H9 (cell line): ENCODE data around the gene STK32B. TPM values are rescaled to one million over a fixed set of nuclear protein-coding genes. Genes with fewer than 3 reads are reported as not detected.

Experiments
- DNase-seq: peaks from one replicate; pipeline ENCODE4 v3.0.0-alpha.2; 2017
- H2AFZ ChIP-seq: one replicate; pipeline ENCODE4 v1.6.1; 2013; ENCODE audit warnings: mild to moderate bottlenecking, low read length, control low read depth, moderate library complexity
- H2AK5ac ChIP-seq: 2 replicates; pipeline ENCODE4 v1.6.1; 2013; ENCODE audit warnings: low read length, control low read depth, mixed read lengths; ENCODE audit not compliant: insufficient read length
- H2BK120ac ChIP-seq: one replicate; pipeline ENCODE4 v1.6.1; 2013; ENCODE audit warnings: low read depth, mild to moderate bottlenecking, low read length, control low read depth, inconsistent platforms; ENCODE audit not compliant: poor library complexity, severe bottlenecking
- H2BK12ac ChIP-seq: 2 replicates; pipeline ENCODE4 v1.6.1; 2013; ENCODE audit warnings: low read length, control low read depth, mixed read lengths, low read depth; ENCODE audit not compliant: insufficient read length
- H2BK15ac ChIP-seq: 2 replicates; pipeline ENCODE4 v1.6.1; 2013; ENCODE audit warnings: low read depth, low read length, control low read depth
- H2BK20ac ChIP-seq: one replicate; pipeline ENCODE4 v1.6.1; 2013; ENCODE audit warnings: low read depth, mild to moderate bottlenecking, low read length, control low read depth, inconsistent platforms; ENCODE audit not compliant: poor library complexity, severe bottlenecking
- H2BK5ac ChIP-seq: 2 replicates; pipeline ENCODE4 v1.6.1; 2013; ENCODE audit warnings: low read length, control low read depth, mixed read lengths; ENCODE audit not compliant: insufficient read length
- H3K14ac ChIP-seq: 2 replicates; pipeline ENCODE4 v1.6.1; 2013; ENCODE audit warnings: low read length, control low read depth; ENCODE audit not compliant: insufficient read depth
- H3K18ac ChIP-seq: 2 replicates; pipeline ENCODE4 v1.6.1; 2013; ENCODE audit warnings: low read depth, mild to moderate bottlenecking, mixed read lengths, low read length, control low read depth; ENCODE audit not compliant: insufficient read length
- H3K23ac ChIP-seq: 2 replicates; pipeline ENCODE4 v1.6.1; 2013; ENCODE audit warnings: low read length, control low read depth, mixed read lengths, low read depth; ENCODE audit not compliant: insufficient read length
- H3K23me2 ChIP-seq: 2 replicates; pipeline ENCODE4 v1.6.1; 2013; ENCODE audit warnings: low read depth, mild to moderate bottlenecking, mixed read lengths, low read length, control low read depth; ENCODE audit not compliant: insufficient read length, poor library complexity, severe bottlenecking
- H3K27ac ChIP-seq: 2 replicates; pipeline ENCODE4 v1.5.1; 2013; ENCODE audit warnings: low read length, control low read depth, mixed read lengths, low read depth; ENCODE audit not compliant: insufficient read length
- H3K27me3 ChIP-seq: 2 replicates; pipeline ENCODE4 v1.6.1; 2013; ENCODE audit warnings: low read length, control low read depth, inconsistent platforms; ENCODE audit not compliant: insufficient read depth
- H3K4ac ChIP-seq: 2 replicates; pipeline ENCODE4 v1.6.1; 2013; ENCODE audit warnings: low read depth, mild to moderate bottlenecking, control low read depth, inconsistent platforms, low read length, moderate library complexity
- H3K4me1 ChIP-seq: 2 replicates; pipeline ENCODE4 v1.6.1; 2013; ENCODE audit warnings: low read length, control low read depth, inconsistent platforms; ENCODE audit not compliant: insufficient read depth
- H3K4me2 ChIP-seq: 2 replicates; pipeline ENCODE4 v1.6.1; 2013; ENCODE audit warnings: low read length, control low read depth, mixed read lengths; ENCODE audit not compliant: insufficient read length, insufficient read depth
- H3K56ac ChIP-seq: 2 replicates; pipeline ENCODE4 v1.6.1; 2013; ENCODE audit warnings: low read depth, mild to moderate bottlenecking, mixed read lengths, low read length, control low read depth; ENCODE audit not compliant: insufficient read length
- H3K79me1 ChIP-seq: 2 replicates; pipeline ENCODE4 v1.6.1; 2013; ENCODE audit warnings: low read depth, mild to moderate bottlenecking, moderate library complexity, low read length, control low read depth, inconsistent platforms; ENCODE audit not compliant: insufficient read depth, poor library complexity, severe bottlenecking
- H3K79me2 ChIP-seq: 2 replicates; pipeline ENCODE4 v1.6.1; 2013; ENCODE audit warnings: low read length, control low read depth, inconsistent platforms; ENCODE audit not compliant: insufficient read depth
- H3K9ac ChIP-seq: 2 replicates; pipeline ENCODE4 v1.6.1; 2013; ENCODE audit warnings: low read length, control low read depth, mixed read lengths; ENCODE audit not compliant: insufficient read length; ENCODE audit errors: extremely low read depth
- H3K9me3 ChIP-seq: one replicate; pipeline ENCODE4 v1.6.1; 2013; ENCODE audit warnings: low read depth, low read length, inconsistent platforms; ENCODE audit not compliant: control insufficient read depth
- H3T11ph ChIP-seq: one replicate; pipeline ENCODE4 v1.6.1; 2013; ENCODE audit warnings: mild to moderate bottlenecking, low read length, control low read depth, inconsistent platforms
- H4K20me1 ChIP-seq: one replicate; pipeline ENCODE4 v1.6.1; 2013; ENCODE audit not compliant: control insufficient read depth, insufficient read length, insufficient read depth
- H4K5ac ChIP-seq: 2 replicates; pipeline ENCODE4 v1.6.1; 2013; ENCODE audit warnings: low read depth, mild to moderate bottlenecking, mixed read lengths, low read length, control low read depth; ENCODE audit not compliant: insufficient read length
- H4K8ac ChIP-seq: replicated peaks from 2 replicates; pipeline ENCODE4 v1.6.1; 2013; ENCODE audit warnings: low read length, control low read depth, mixed read lengths, low read depth; ENCODE audit not compliant: insufficient read length
- H4K91ac ChIP-seq: 2 replicates; pipeline ENCODE4 v1.6.1; 2013; ENCODE audit warnings: low read depth, mild to moderate bottlenecking, moderate library complexity, mixed read lengths, low read length, control low read depth; ENCODE audit not compliant: insufficient read length
- H3K27ac Mint-ChIP-seq, 3 experiments: 2 replicates in 2 of 3; 3 replicates in 1 of 3; pipeline ENCODE4 v1.8.0; 2020 to 2021; ENCODE audit warnings: mixed read lengths in 3 of 3, mild to moderate bottlenecking in 1 of 3, moderate library complexity in 1 of 3
- H3K27me3 Mint-ChIP-seq: 2 replicates; pipeline ENCODE4 v1.8.0; 2021; ENCODE audit warnings: low read depth, mild to moderate bottlenecking, moderate library complexity, mixed read lengths
- H3K36me3 Mint-ChIP-seq, 3 experiments: 2 replicates in 2 of 3; 3 replicates in 1 of 3; pipeline ENCODE4 v1.8.0; 2020 to 2021; ENCODE audit warnings: low read depth in 3 of 3, mixed read lengths in 3 of 3; ENCODE audit not compliant: insufficient read depth in 1 of 3
- H3K4me1 Mint-ChIP-seq, 2 experiments: 2 replicates each; pipeline ENCODE4 v1.8.0; 2020; ENCODE audit warnings: mixed read lengths in 2 of 2
- H3K4me3 Mint-ChIP-seq, 2 experiments: 2 replicates in 1 of 2; 3 replicates in 1 of 2; pipeline ENCODE4 v1.8.0; 2020 to 2021; ENCODE audit warnings: mild to moderate bottlenecking in 2 of 2, mixed read lengths in 2 of 2, moderate library complexity in 1 of 2
- H3K9me3 Mint-ChIP-seq, 2 experiments: 2 replicates in 1 of 2; 3 replicates in 1 of 2; pipeline ENCODE4 v1.8.0; 2020; ENCODE audit warnings: mild to moderate bottlenecking in 2 of 2, mixed read lengths in 2 of 2, moderate library complexity in 1 of 2
- CTCF ChIP-seq: fragments of 200-600 bp; sonication (generic); conservative IDR thresholded peaks from 3 replicates; pipeline ENCODE4 v1.8.0; 2021; ENCODE audit warnings: antibody characterized with exemption, mild to moderate bottlenecking
- WGBS: extraction: QIAGEN DNeasy Blood & Tissue Kit; methylation state at CpG from one replicate; pipeline ENCODE4 v1.1.7; 2013; ENCODE audit warnings: missing lambda C conversion rate, low lambda C conversion rate, mixed read lengths; ENCODE audit not compliant: insufficient read length; ENCODE audit errors: extremely low coverage; 5-methylcytosine and 5-hydroxymethylcytosine counted together
- total RNA-seq: library from RNA; stranded (reverse); gene quantifications from 2 replicates; pipeline ENCODE4 v1.2.1, GENCODE V29; 2021

The STK32B gene
- total RNA-seq, 1 experiment from 2014 or later: 1.0 TPM

DNA sequence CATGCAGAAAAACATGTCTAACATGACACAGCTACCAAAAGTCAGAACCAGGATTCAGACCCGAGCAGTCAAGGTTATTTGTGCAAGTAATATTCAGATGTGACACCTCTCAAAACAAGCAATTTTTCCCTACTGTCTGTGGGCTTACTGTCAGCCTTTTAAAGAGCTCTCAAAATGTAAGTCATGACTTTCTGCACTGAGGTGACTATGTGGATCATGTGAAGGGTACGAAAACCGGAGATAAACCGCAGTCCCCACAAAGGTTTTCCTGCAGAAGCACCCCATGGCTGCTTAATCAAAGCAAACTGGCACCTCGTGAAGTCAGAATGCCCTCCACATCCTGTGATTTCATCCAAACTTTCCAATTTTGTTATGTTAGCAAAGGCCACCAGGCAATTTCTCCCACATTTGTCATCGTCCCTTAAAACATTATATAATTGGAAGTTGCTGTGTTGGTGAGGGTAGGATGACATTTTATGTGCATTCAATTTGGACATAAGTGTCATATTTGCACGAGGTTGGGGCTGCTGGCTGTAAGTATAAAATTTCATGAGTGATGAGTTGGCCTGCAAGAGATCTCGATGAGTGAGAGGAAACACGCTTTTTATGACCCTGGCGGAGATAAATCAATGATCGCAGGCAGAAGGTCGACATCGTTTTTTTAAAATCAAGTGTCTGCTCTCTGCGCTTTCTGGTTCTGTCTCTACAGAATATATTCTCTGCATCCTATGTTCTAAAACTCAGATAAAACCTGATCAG, 161.2 kb downstream of the STK32B start:
- H3T11ph ChIP-seq: no peak overlapping the region
- H3K4me2 ChIP-seq: no peak overlapping the region
- no peaks in the 10 kb centered on the region for H3K23me2 ChIP-seq
- no peak overlapping the region for H4K91ac ChIP-seq
- H2AFZ ChIP-seq: no peak overlapping the region
- TF ChIP-seq CTCF: no peak
- H4K20me1 ChIP-seq: no peaks in the 10 kb centered on the region
- H3K4ac ChIP-seq: no peak overlapping the region
- no peaks in the 10 kb centered on the region for H3K27me3 ChIP-seq
- H3K9me3 ChIP-seq: no peaks in the 10 kb centered on the region
- peaks cover 3% of the 10 kb centered on the region; the same call in 1 of the 2 replicates for H3K27me3 Mint-ChIP-seq
- no peaks in the 10 kb centered on the region for H3K79me2 ChIP-seq
- no peak overlapping the region for H3K56ac ChIP-seq
- peaks cover 21 to 24% of the 10 kb centered on the region in 2 experiments for H3K4me1 Mint-ChIP-seq
- no peak overlapping the region for H2BK12ac ChIP-seq
- H3K27ac Mint-ChIP-seq: no peak overlapping the region
- no CpG with 5 or more reads among the region's 14 CpGs for WGBS
- H3K4me3 Mint-ChIP-seq: no peak overlapping the region
- H4K5ac ChIP-seq: no peak overlapping the region
- H2AK5ac ChIP-seq: no peak overlapping the region
- no peaks in the 10 kb centered on the region for H3K4me1 ChIP-seq
- H4K8ac ChIP-seq: no peak overlapping the region
- H3K18ac ChIP-seq: no peak overlapping the region
- no peak overlapping the region for H2BK15ac ChIP-seq
- no peak for DNase-seq
- H2BK120ac ChIP-seq: no peak overlapping the region
- H3K9me3 Mint-ChIP-seq: peaks cover 0 to 3% of the 10 kb centered on the region in 2 experiments; a peak in 3 of 5 replicates
- H3K9ac ChIP-seq: no peak overlapping the region
- H3K14ac ChIP-seq: no peak overlapping the region
- H3K36me3 Mint-ChIP-seq: peaks cover 0 to 4% (median 0%) of the 10 kb centered on the region in 3 experiments; a peak in 2 of 7 replicates
- H3K27ac ChIP-seq: no peak overlapping the region
- no peak overlapping the region for H3K23ac ChIP-seq
- no peak overlapping the region for H2BK20ac ChIP-seq
- H3K79me1 ChIP-seq: no peaks in the 10 kb centered on the region
- H2BK5ac ChIP-seq: no peak overlapping the region
